HG03439 (cell line): ENCODE data around the gene SSMEM1.
"Not testable (repeated sequence)": the region's sequence is repeated elsewhere in the genome, so short reads cannot be mapped to it uniquely, and the experiment has no call there.

ENCODE experiments used
- ATAC-seq: cut with Tn5 transposase; IDR thresholded peaks from one replicate; pipeline ENCODE4 v1.9.1; 2021; ENCODE audit warnings: mild to moderate bottlenecking, moderate library complexity; ENCODE audit not compliant: unreplicated experiment

SSMEM1 gene

DNA sequence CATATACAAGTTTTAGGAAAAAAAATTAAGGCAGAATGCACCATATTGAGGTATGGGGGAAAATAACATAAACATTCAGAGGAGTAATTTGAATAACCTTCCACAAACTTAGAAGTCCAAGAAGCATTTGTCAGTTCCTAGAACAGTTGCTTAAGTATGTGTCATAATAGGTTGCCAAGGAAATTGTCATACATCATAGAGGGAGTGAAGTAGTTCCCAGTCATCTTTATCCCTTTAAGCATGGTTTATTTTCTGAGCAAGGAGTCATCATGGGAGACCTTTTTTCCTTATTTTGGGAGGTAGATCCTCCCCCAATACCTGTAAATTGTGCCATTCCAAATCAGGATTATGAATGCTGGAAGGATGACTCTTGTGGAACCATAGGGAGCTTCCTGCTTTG lies at the start of gene SSMEM1:
Gene SSMEM1, plus strand, starts transcription at position 219 of the 400 bp plus-strand sequence. Its CDS starts 51 bp downstream, at position 270.
- ATAC-seq: no peak

DNA sequence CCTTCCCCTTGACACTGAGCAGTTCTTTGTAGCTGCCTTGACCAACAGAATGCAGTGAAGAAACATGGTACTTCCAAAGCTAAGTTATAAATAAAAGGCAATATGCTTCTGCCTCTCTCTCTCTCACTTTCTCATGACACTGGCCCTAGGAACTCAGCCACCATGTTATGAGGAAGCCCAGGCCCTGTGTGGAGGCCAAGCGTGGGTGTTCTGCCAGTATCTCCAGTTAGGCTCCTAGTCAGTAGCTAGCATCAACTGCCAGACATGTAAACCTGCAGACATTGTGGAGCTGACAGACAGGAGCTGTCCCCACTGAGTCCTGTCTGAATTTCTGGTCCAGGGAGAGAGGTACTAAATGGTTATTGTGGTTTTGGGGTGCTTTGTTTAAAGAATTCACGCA lies 47.6 kb upstream of the SSMEM1 start:
- ATAC-seq: no peak

GRCh38 chr7:130160455-130160854 lies 47.2 kb upstream of the SSMEM1 start:
- ATAC-seq: no peak

DNA sequence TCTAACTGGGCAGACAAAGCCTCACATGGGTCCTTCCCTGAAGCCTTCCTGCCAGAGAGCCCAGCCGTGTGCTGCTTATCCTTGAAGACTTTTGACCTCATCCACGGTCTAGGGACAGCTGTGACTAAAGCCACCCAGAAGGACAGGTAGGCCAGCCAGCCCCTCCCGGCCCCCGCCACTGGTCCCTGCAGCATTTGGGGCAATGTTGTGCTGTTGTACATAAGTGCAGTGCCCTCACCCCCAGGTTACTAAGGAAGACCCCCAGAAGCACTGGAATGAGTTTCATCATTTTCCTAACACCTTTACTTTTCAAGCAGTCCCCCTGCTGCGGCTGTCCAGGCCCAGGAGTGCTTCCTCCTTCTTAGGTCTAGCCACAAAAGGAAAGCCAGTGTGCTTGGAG lies 45.5 kb upstream of the SSMEM1 start:
- no peak for ATAC-seq

DNA sequence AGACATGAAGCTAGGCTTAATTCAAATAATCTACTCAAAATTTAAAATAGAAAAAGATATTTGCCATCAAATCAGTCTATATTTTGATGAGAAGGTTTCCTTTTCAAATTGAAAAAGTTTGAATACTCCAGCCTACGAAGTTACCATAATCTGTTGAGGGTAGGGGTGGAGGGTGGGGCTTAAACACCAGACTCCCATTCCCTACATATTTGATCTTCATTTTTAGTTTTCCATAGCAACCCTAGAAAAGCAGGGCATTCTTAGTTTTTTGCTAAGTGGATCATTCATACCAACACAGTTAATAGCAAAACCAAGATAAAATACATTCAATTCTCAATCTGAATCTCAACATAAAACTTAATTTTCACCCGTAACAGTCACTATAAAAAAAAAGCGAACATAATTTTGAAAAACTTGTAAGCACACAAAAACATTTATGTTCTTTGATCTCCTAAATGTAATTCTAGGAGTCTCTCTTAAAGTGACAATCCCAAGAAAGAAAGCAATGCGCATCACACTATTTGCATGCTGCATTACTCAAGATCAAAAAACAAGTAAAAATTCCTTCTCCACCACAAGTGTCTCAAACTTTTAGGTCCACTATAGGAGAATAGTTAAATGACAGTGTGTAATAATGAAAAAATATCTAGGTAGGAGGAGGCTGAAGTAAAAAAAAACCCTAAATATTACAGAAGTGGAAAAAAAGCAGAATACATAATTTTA lies 33.3 kb upstream of the SSMEM1 start:
- no peak for ATAC-seq

GRCh38 chr7:130178251-130178650 lies 29.4 kb upstream of the SSMEM1 start:
- no peak for ATAC-seq

- no peak for ATAC-seq
Observed at GRCh38 chr7:130179631-130180030, 28.0 kb upstream of the SSMEM1 start.

DNA sequence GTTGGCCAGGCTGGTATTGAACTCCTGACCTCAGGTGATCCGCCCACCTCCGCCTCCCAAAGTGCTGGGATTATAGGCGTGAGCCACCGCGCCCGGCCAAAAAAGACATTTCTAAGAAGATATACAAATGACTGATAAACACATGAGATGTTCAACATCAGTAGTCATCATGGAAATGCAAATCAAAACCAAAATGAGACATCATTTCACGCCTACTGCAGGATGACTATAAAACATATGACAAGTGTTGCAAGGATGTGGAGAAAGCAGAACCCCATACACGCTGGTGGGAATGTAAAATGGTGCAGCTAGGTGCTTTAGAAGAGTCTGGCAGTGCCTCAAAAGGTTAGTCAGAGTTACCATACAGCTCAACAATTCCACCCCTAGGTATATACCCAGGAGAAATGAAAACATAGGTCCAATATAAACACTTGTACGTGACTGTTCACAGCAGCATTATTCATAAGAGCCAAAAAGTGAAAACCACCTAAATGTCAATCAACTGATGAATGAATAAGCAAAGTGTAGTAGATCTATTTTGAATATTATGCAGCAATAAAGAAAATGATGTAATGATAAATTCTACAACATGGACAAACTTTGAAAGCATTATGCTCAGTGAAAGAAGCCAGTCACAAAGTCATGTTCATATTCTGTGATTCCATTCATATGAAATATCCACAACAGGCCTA lies 26.9 kb upstream of the SSMEM1 start:
- no peak for ATAC-seq

- no peak for ATAC-seq
Observed at GRCh38 chr7:130181263-130181605, 26.4 kb upstream of the SSMEM1 start.

DNA sequence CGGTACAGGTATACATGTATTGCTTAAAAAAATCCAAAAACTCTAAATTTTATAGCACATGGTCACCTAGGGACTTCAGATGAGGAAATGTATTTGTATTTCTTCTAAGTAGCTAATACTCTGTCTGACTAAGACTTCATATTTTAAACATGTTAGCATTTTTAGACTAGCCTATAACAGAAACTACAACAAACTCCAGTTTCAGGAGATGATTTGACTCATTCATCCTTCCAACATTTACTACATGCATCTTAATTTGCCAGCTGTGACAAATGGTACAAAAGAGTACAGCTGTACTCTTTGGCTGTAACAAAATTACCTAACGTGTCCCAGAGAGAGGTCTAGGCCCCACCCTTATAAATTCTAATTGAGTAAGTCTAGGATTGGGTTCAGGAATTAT lies 24.7 kb upstream of the SSMEM1 start:
- peak; percentile 67 for ATAC-seq

DNA sequence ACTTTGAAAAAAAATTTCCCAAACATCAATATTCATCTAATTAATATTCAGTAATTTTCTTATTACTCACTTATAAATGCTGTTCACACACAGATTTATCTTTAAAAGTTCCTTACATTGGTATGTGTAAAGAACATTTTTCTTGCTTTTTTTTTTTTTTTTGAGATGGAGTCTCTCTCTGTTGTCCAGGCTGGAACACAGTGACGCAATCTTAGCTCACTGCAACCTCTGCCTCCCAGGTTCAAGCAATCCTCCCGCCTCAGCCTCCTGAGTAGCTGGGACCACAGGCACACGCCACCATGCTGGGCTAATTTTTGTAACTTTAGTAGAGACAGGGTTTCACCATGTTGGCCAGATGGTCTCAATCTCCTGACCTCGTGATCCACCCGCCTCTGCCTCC lies 23.3 kb upstream of the SSMEM1 start:
- ATAC-seq: not testable (repeated sequence)

- ATAC-seq: no peak
Observed at GRCh38 chr7:130187360-130187759, 20.3 kb upstream of the SSMEM1 start.

GRCh38 chr7:130189343-130189742 lies 18.3 kb upstream of the SSMEM1 start:
- ATAC-seq: no peak

DNA sequence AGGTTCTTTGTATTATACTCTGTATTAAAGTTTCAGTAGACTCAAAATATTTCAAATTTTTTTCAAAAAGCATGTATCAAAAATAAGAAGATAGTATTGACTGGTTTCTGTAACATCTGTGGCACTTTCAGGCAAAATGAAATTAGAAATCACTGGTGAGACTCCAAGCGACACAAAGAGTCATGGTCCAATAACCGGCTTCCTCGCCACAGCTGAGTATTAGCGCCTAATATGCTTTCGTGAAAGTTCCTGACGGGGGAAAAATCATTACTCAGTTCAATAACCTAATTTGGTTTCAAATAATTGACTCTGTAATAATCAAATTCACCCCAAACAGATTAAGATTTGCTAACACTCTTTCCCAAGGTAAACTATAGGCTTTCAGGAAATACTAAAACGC lies 15.9 kb upstream of the SSMEM1 start:
- ATAC-seq: no peak

- ATAC-seq: no peak
Observed at GRCh38 chr7:130195396-130195795, 12.3 kb upstream of the SSMEM1 start.

- no peak for ATAC-seq
Observed at GRCh38 chr7:130196476-130196875, 11.2 kb upstream of the SSMEM1 start.

DNA sequence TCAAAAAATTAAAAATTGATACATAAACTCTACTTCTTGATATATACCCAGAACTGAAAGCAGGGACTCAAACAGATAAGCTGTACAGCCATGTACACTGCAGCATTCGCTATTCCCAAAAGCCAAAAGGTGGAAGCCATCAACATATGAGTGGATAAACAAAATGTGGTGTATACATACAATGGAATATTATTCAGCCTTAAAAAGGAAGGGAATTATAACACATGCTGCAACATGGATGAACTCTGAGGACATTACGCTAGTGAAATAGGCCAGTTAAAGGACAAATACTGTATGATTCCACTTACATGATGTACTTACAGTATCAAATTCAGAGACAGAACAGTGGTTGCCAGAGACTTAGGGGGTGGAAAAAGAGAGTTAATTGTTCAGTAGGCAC lies 10.6 kb upstream of the SSMEM1 start:
- no peak for ATAC-seq

GRCh38 chr7:130201796-130202195 lies 5.9 kb upstream of the SSMEM1 start:
- ATAC-seq: no peak

DNA sequence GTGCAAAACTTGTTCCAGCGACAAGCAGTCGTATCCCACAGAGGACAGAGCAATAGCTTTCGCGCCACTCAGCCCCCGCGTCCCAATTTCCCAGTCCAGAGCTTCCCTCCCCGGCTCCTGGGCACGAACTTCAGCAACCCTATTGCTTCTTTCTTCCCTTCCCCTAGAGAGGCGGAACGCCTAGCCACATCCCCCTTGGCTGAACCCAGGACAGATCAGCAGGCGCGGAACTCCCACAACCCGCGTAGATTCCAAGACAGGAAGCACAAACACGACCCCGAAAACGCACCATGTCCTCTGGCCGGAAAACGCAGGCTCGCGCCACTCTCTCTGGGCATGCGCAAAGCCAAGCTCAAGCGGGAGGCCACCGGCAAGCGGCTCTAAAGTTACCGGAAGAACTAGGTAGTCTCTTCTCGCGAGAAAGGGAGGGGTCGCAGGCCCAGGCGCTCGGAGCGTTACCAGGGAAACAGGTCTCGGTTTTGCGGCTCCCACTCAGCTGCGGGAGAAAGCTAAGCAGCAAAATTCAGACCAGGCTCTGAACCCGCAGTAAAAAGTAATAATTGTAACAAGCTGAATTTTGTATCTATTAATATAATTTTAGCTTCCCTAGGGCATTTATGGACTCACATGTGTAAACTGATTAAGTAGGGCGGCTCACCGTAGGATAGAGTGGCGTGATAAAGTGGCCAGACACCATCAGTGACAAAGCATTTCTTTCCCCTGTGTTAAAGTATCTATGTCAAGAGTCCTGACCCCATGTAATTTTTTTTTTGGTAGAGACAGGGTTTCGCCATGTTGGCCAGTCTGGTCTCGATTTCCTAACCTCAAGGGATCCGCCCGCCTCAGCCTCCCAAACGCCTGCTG lies 2.3 kb upstream of the SSMEM1 start, which contains the start of gene TMEM209:
Gene TMEM209, minus strand, starts transcription at position 323 of the 864 bp plus-strand sequence. Its CDS starts 31 bp downstream, at position 292.
- peak; percentile 91 for ATAC-seq

- ATAC-seq: no peak
Observed at GRCh38 chr7:130207033-130207432, 627 bp upstream of the SSMEM1 start.

GRCh38 chr7:130208516-130208915 lies 856 bp downstream of the SSMEM1 start:
- no peak for ATAC-seq
